OCI-LY7 (cell line): Measurements from ENCODE around the gene SRPK2. TPM values are rescaled to one million over a fixed set of nuclear protein-coding genes. Genes with fewer than 3 reads are reported as not detected.

Source experiments
- BruUV-seq: library from RNA; stranded (reverse); fragments of 400-500 nt; replicated peaks from 2 replicates; lab custom pipeline; 2021; lab: Mats Ljungman, UMichigan
- CTCF ChIA-PET: fragments of 300-600 bp; sonication (Branson Sonifier 250); formaldehyde crosslinking; loops from one replicate; lab custom pipeline; 2022; ENCODE audit warnings: antibody characterized with exemption; ENCODE audit not compliant: unreplicated experiment; lab: Charles Lee
- POLR2A ChIA-PET: fragments of 300-600 bp; sonication (Branson Sonifier 250); formaldehyde crosslinking; loops from one replicate; lab custom pipeline; 2022; ENCODE audit warnings: antibody characterized with exemption; lab: Charles Lee
- DNase-seq: peaks from one replicate; pipeline ENCODE4 v3.0.0-alpha.2; 2015; ENCODE audit warnings: low spot score
- H2AFZ ChIP-seq: fragments of 200-600 bp; sonication (generic), shearing (Covaris generic); 2 replicates; pipeline ENCODE4 v1.6.1; 2014; ENCODE audit warnings: mild to moderate bottlenecking, antibody characterized with exemption, low read length, moderate library complexity
- H3K27ac ChIP-seq: fragments of 200-600 bp; sonication (generic); 2 replicates; pipeline ENCODE4 v1.5.1; 2014; ENCODE audit warnings: mixed run types, low read depth, mild to moderate bottlenecking, moderate library complexity, low read length, inconsistent platforms; ENCODE audit not compliant: poor library complexity, severe bottlenecking
- H3K36me3 ChIP-seq: fragments of 200-600 bp; sonication (generic); 2 replicates; pipeline ENCODE4 v1.6.1; 2014; ENCODE audit warnings: mild to moderate bottlenecking, antibody characterized with exemption, low read length, moderate library complexity, mixed read lengths; ENCODE audit not compliant: insufficient read depth
- H3K4me1 ChIP-seq: fragments of 200-600 bp; sonication (generic); 2 replicates; pipeline ENCODE4 v1.5.1; 2014; ENCODE audit warnings: mild to moderate bottlenecking, low read length; ENCODE audit not compliant: insufficient read depth, poor library complexity, severe bottlenecking
- H3K4me2 ChIP-seq: fragments of 200-600 bp; sonication (generic); 2 replicates; pipeline ENCODE4 v1.6.1; 2014; ENCODE audit warnings: mild to moderate bottlenecking, low read length
- H3K4me3 ChIP-seq: fragments of 200-600 bp; sonication (generic); 2 replicates; pipeline ENCODE4 v1.5.1; 2014; ENCODE audit warnings: mild to moderate bottlenecking, low read depth, low read length; ENCODE audit not compliant: poor library complexity, severe bottlenecking
- H3K79me2 ChIP-seq: fragments of 200-600 bp; sonication (generic); 2 replicates; pipeline ENCODE4 v1.6.1; 2016; ENCODE audit warnings: low read depth, mild to moderate bottlenecking, low read length, moderate library complexity, mixed read lengths; ENCODE audit not compliant: insufficient read depth
- H3K9me2 ChIP-seq: fragments of 200-600 bp; sonication (generic); 2 replicates; pipeline ENCODE4 v1.6.1; 2016; ENCODE audit warnings: mild to moderate bottlenecking, low read length, mixed read lengths; ENCODE audit not compliant: insufficient read depth
- H3K9me3 ChIP-seq: fragments of 200-600 bp; sonication (generic); 2 replicates; pipeline ENCODE4 v1.6.1; 2014; ENCODE audit warnings: mild to moderate bottlenecking, mixed run types, low read length, mixed read lengths
- H4K20me1 ChIP-seq: fragments of 200-600 bp; sonication (generic); 2 replicates; pipeline ENCODE4 v1.6.1; 2014; ENCODE audit warnings: mild to moderate bottlenecking, antibody characterized with exemption, low read length, moderate library complexity, mixed read lengths; ENCODE audit not compliant: insufficient read depth
- CTCF ChIP-seq: fragments of 200-600 bp; sonication (generic); conservative IDR thresholded peaks from 2 replicates; pipeline ENCODE4 v1.5.1; 2014; ENCODE audit warnings: mild to moderate bottlenecking, antibody characterized with exemption, low read length, moderate library complexity, mixed read lengths
- EZH2phosphoT487 ChIP-seq: fragments of 200-600 bp; sonication (generic); IDR thresholded peaks from 2 replicates; pipeline ENCODE4 v1.6.1; 2018; ENCODE audit warnings: low read depth, borderline replicate concordance, mild to moderate bottlenecking, mixed run types, antibody characterized with exemption, low read length, moderate library complexity, mixed read lengths
- intact Hi-C: fragments of 100-400 bp; cut with micrococcal nuclease; formaldehyde crosslinking; loops from one replicate; pipeline ENCODE4 v1.10.0; 2022; ENCODE audit not compliant: unreplicated experiment
- total RNA-seq, 2 experiments: library from RNA; depleted of rRNA in 1 of 2; stranded (reverse); fragments of >200 nt in 1 of 2; shearing (Covaris generic) in 1 of 2; gene quantifications; 2 replicates each; pipeline ENCODE4 v1.2.3, GENCODE V29; 2014 to 2022

SRPK2 gene
- total RNA-seq, 2 experiments from 2014 or later: 22.1 to 26.8 TPM

- Histone ChIP-seq H3K4me2 (no peak overlapping the region), H3K79me2 (no peaks in the 10 kb centered on the region), H3K9me3 (no peaks in the 10 kb centered on the region), H3K9me2 (no peaks in the 10 kb centered on the region), H3K36me3 (no peaks in the 10 kb centered on the region), H2AFZ (no peak overlapping the region), H4K20me1 (0 out of 2 replicates have a peak, but pooled peaks cover 10% of the 10 kb centered on the region), H3K4me1 (peaks cover 8% of the 10 kb centered on the region), H3K4me3 (no peak overlapping the region), H3K27ac (no peak overlapping the region)
- ChIA-PET POLR2A (interaction anchor here (0.6 kb wide), 1 partner anchor 107 kb away, joined by 3 read pairs; no protein-coding TSS in a partner anchor), CTCF (no interaction called here)
- no TSS peak for BruUV-seq
- TF ChIP-seq EZH2phosphoT487 (no peak), CTCF (no peak)
- peak; percentile 3 for DNase-seq
- intact Hi-C loops: no loop called here
These were observed 131.4 kb downstream of the SRPK2 start for GRCh38 chr7:105257338-105257737.

- no peak overlapping the region for H3K4me2 ChIP-seq
- ChIA-PET POLR2A (interaction anchor here (1.0 kb wide), 1 partner anchor 14 kb away, joined by 3 read pairs; no protein-coding TSS in a partner anchor), CTCF (no interaction called here)
- no peaks in the 10 kb centered on the region for H3K36me3 ChIP-seq
- TF ChIP-seq EZH2phosphoT487 (no peak), CTCF (no peak)
- no peak for DNase-seq
- H4K20me1 ChIP-seq: 0 out of 2 replicates have a peak, but pooled peaks cover 5% of the 10 kb centered on the region
- H2AFZ ChIP-seq: no peak overlapping the region
- H3K79me2 ChIP-seq: no peaks in the 10 kb centered on the region
- H3K27ac ChIP-seq: no peak overlapping the region
- H3K4me3 ChIP-seq: no peak overlapping the region
- no TSS peak for BruUV-seq
- H3K4me1 ChIP-seq: peaks cover 8% of the 10 kb centered on the region
- H3K9me3 ChIP-seq: no peaks in the 10 kb centered on the region
- H3K9me2 ChIP-seq: no peaks in the 10 kb centered on the region
- intact Hi-C loops: no loop called here
These were observed 131.9 kb downstream of the SRPK2 start for GRCh38 chr7:105256761-105257231.

GRCh38 chr7:105250706-105251105 is 138.0 kb downstream of the SRPK2 start:
- Histone ChIP-seq H3K27ac (no peak overlapping the region), H3K4me1 (no peaks in the 10 kb centered on the region), H3K4me2 (no peak overlapping the region), H4K20me1 (peaks cover 8% of the 10 kb centered on the region; the same call in 1 of the 2 replicates), H3K4me3 (no peak overlapping the region), H2AFZ (no peak overlapping the region), H3K79me2 (no peaks in the 10 kb centered on the region), H3K9me2 (no peaks in the 10 kb centered on the region), H3K36me3 (no peaks in the 10 kb centered on the region), H3K9me3 (no peaks in the 10 kb centered on the region)
- TF ChIP-seq EZH2phosphoT487 (no peak), CTCF (no peak)
- CTCF ChIA-PET: no interaction called here
- BruUV-seq: no TSS peak
- intact Hi-C loops: no loop called here
- POLR2A ChIA-PET: interaction anchor here (0.6 to 1.4 kb wide), 4 partner anchors 37 to 1016 kb away, joined by 3 to 4 read pairs (median 4); no protein-coding TSS in a partner anchor
- no peak for DNase-seq
